Measurements from ENCODE around the gene SPTBN1. TPM values are rescaled to one million over a fixed set of nuclear protein-coding genes. Genes with fewer than 3 reads are reported as not detected.

SPTBN1 gene
- total RNA-seq, 3 donors from 2014 or later (not counting 1 experiment from before 2014, with no cell fraction given) = 65.7 to 142 (median 68.3) TPM

- no peaks in the 10 kb centered on the region for H3K27me3 ChIP-seq (ENCODE audit: control insufficient read depth, insufficient read depth, low read length)
- H3K4me1 ChIP-seq (ENCODE audit: control insufficient read depth, insufficient read depth, low read length) = no peaks in the 10 kb centered on the region
- intact Hi-C loops (cut with micrococcal nuclease) = no loop called here
- no peak overlapping the region for H3K27ac ChIP-seq (ENCODE audit: low read length)
- H3K27me3 Mint-ChIP-seq (ENCODE audit: low read depth in 2 of 2) = no peaks in the 10 kb centered on the region
- no peaks in the 10 kb centered on the region for H3K4me1 Mint-ChIP-seq
- no peak overlapping the region for H3K4me3 ChIP-seq (ENCODE audit: low read length)
- no peaks in the 10 kb centered on the region for H3K9me3 Mint-ChIP-seq
- no peaks in the 10 kb centered on the region for H3K36me3 ChIP-seq (ENCODE audit: control insufficient read depth, insufficient read depth, low read length)
- H3K4me3 Mint-ChIP-seq = no peak overlapping the region
- no peak overlapping the region for H3K27ac Mint-ChIP-seq
- WGBS (ENCODE audit: insufficient coverage) = 89% methylated on average over 3 of the region's 4 CpGs
- no peak for DNase-seq
- no peaks in the 10 kb centered on the region for H3K9me3 ChIP-seq (ENCODE audit: control insufficient read depth, insufficient read depth, low read length)
- TF ChIP-seq CTCF (IDR thresholded peaks at IDR 0.05) = no peak
- no peaks in the 10 kb centered on the region for H3K36me3 Mint-ChIP-seq
- no peak for ATAC-seq
Measured at GRCh38 chr2:54512663-54513362, 56.7 kb downstream of the SPTBN1 start.

- Mint-ChIP-seq H3K27ac (no peak overlapping the region), H3K4me3 (no peak overlapping the region), H3K9me3 (no peaks in the 10 kb centered on the region), H3K36me3 (no peaks in the 10 kb centered on the region), H3K4me1 (no peaks in the 10 kb centered on the region), H3K27me3 (ENCODE audit: low read depth in 2 of 2) (no peaks in the 10 kb centered on the region)
- H3K4me1 ChIP-seq (ENCODE audit: control insufficient read depth, insufficient read depth, low read length) = no peaks in the 10 kb centered on the region
- no peak for ATAC-seq
- no peak overlapping the region for H3K27ac ChIP-seq (ENCODE audit: low read length)
- H3K9me3 ChIP-seq (ENCODE audit: control insufficient read depth, insufficient read depth, low read length) = no peaks in the 10 kb centered on the region
- H3K4me3 ChIP-seq (ENCODE audit: low read length) = no peak overlapping the region
- DNase-seq = no peak
- no peak for TF ChIP-seq CTCF (IDR thresholded peaks at IDR 0.05)
- no peaks in the 10 kb centered on the region for H3K27me3 ChIP-seq (ENCODE audit: control insufficient read depth, insufficient read depth, low read length)
- intact Hi-C loops (cut with micrococcal nuclease) = no loop called here
- H3K36me3 ChIP-seq (ENCODE audit: control insufficient read depth, insufficient read depth, low read length) = no peaks in the 10 kb centered on the region
Measured at GRCh38 chr2:54513363-54513715, 57.2 kb downstream of the SPTBN1 start.

- ATAC-seq = no peak
- Mint-ChIP-seq H3K27me3 (ENCODE audit: low read depth in 2 of 2) (peaks cover 9% of the 10 kb centered on the region in 2 donors), H3K4me1 (no peaks in the 10 kb centered on the region), H3K36me3 (no peaks in the 10 kb centered on the region), H3K27ac (no peak overlapping the region), H3K9me3 (no peaks in the 10 kb centered on the region), H3K4me3 (no peak overlapping the region)
- intact Hi-C loops (cut with micrococcal nuclease) = no loop called here
- 78% methylated on average over 1 of the region's 1 CpG for WGBS (ENCODE audit: insufficient coverage)
- no peaks in the 10 kb centered on the region for H3K27me3 ChIP-seq (ENCODE audit: control insufficient read depth, insufficient read depth, low read length)
- no peaks in the 10 kb centered on the region for H3K9me3 ChIP-seq (ENCODE audit: control insufficient read depth, insufficient read depth, low read length)
- TF ChIP-seq CTCF (IDR thresholded peaks at IDR 0.05) = no peak
- DNase-seq = no peak
- H3K27ac ChIP-seq (ENCODE audit: low read length) = no peak overlapping the region
- no peak overlapping the region for H3K4me3 ChIP-seq (ENCODE audit: low read length)
- no peaks in the 10 kb centered on the region for H3K4me1 ChIP-seq (ENCODE audit: control insufficient read depth, insufficient read depth, low read length)
- no peaks in the 10 kb centered on the region for H3K36me3 ChIP-seq (ENCODE audit: control insufficient read depth, insufficient read depth, low read length)
Measured at GRCh38 chr2:54514822-54515569, 58.9 kb downstream of the SPTBN1 start.

All from natural killer cell (primary cell).